ENCODE measurements around the gene CPN1.
"Not testable (repeated sequence)": the region's sequence is repeated elsewhere in the genome, so short reads cannot be mapped to it uniquely, and the experiment has no call there.

Gene CPN1

DNA sequence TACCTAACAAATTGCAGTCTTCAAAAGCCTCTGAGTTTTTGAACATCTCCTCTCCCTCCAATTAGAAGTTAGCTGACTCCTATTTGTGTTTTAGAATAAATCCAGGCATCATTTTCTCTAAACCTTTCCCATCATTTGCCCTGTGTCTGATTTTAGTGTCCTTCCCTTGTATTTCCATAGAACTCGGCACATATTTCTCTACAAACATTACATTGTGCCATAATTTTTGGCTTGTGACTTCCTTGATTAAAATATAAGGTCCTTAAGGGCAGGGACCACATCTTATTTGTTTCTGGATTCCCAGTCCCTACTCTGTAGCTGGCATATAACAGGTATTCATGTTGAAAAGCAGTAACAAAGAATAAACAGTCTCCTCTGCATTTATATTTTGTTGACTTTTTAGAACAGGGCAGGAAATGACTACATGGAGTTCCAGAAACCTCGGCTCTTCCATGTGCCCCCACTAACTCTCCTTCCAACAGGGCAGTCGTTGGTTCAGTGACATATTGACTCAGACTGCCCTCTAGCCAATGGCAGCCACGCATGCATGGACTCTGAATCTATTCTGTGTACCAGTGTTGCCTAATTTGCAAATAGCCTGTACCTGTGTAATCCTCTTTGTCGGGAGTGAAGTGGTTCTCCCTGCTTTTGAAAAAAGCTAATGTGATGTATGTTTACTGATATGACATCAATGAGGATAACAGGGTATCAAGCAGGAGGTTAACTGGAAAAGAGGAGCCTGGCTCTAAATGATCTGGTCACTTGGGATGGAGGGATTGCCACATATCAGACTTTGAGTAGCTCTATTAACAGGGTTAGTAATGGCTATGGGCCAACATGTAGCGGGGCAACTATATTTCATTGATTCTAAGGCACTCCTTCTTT lies 19.8 kb upstream of the CPN1 start:
- H3K36me3 ChIP-seq (ENCODE audit: low read depth) = no peaks in the 10 kb centered on the region
- H3K27me3 ChIP-seq (ENCODE audit: insufficient read depth, poor library complexity, severe bottlenecking) = no peaks in the 10 kb centered on the region
- no peak overlapping the region for H3K4me3 ChIP-seq (ENCODE audit: severe bottlenecking)
- H3K9me3 ChIP-seq (ENCODE audit: severe bottlenecking) = peaks cover 2% of the 10 kb centered on the region
- ATAC-seq (ENCODE audit: low read depth) (peak; percentile 57; the same call in 2 of the 3 replicates), DNase-seq (ENCODE audit: low spot score) (no peak)
- H3K27ac ChIP-seq (ENCODE audit: poor library complexity, severe bottlenecking) = no peak overlapping the region
- TF ChIP-seq, protein P1, sequence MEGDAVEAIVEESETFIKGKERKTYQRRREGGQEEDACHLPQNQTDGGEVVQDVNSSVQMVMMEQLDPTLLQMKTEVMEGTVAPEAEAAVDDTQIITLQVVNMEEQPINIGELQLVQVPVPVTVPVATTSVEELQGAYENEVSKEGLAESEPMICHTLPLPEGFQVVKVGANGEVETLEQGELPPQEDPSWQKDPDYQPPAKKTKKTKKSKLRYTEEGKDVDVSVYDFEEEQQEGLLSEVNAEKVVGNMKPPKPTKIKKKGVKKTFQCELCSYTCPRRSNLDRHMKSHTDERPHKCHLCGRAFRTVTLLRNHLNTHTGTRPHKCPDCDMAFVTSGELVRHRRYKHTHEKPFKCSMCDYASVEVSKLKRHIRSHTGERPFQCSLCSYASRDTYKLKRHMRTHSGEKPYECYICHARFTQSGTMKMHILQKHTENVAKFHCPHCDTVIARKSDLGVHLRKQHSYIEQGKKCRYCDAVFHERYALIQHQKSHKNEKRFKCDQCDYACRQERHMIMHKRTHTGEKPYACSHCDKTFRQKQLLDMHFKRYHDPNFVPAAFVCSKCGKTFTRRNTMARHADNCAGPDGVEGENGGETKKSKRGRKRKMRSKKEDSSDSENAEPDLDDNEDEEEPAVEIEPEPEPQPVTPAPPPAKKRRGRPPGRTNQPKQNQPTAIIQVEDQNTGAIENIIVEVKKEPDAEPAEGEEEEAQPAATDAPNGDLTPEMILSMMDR (IDR thresholded peaks at IDR 0.05; ENCODE audit: poor library complexity, severe bottlenecking) = no peak
- H3K4me1 ChIP-seq (ENCODE audit: insufficient read depth, poor library complexity, severe bottlenecking) = peaks cover 7% of the 10 kb centered on the region

DNA sequence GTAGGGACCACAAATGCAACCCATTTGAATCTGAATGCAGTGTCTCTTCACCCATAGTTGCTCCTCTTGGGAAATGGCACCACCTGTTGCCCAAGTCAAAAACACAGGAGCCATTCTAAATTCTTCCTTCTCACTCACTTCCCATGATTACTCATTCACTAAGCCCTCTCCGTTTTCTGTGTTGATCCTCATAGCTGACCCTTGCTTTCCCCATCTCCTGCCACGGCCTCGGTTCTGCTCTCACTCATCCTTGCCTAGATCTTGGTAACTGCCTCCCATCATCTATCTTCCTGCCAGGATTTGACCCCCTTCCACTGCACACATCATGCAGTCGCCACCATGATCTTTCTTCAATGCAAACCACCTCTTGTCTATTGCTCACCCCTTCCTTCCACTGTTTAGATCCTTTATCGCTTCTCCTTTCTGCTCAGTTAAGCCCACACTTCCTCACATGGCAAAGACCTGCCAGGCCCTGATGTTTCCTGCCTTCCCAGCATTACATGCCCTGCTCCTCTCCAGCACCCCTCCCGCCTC lies 19.0 kb upstream of the CPN1 start:
- peaks cover 2% of the 10 kb centered on the region for H3K9me3 ChIP-seq (ENCODE audit: severe bottlenecking)
- H3K4me3 ChIP-seq (ENCODE audit: severe bottlenecking) = no peak overlapping the region
- H3K27me3 ChIP-seq (ENCODE audit: insufficient read depth, poor library complexity, severe bottlenecking) = no peaks in the 10 kb centered on the region
- TF ChIP-seq, protein P1 (IDR thresholded peaks at IDR 0.05; ENCODE audit: poor library complexity, severe bottlenecking) = peak; percentile 35
- no peak; the same call in 2 of the 3 replicates for ATAC-seq (ENCODE audit: low read depth)
- DNase-seq (ENCODE audit: low spot score) = no peak
- H3K4me1 ChIP-seq (ENCODE audit: insufficient read depth, poor library complexity, severe bottlenecking) = peaks cover 7% of the 10 kb centered on the region
- H3K36me3 ChIP-seq (ENCODE audit: low read depth) = no peaks in the 10 kb centered on the region
- H3K27ac ChIP-seq (ENCODE audit: poor library complexity, severe bottlenecking) = no peak overlapping the region

DNA sequence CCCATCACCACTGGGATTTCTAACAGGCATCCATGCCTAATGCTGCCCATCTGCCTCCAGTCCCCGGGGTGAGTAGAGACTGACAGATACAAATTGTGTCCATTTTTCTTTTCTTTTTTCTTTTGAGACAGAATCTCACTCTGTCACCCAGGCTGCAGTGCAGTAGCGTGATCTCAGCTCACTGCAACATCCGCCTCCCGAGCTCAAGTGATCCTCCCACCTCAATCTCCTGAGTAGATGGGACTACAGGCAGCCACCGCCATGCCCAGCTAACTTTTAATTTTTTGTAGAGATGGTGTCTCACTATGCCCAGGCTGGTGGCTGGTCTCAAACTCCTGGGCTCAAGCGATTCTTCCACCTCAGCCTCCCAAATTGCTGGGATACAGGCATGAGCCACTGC lies 7.6 kb upstream of the CPN1 start:
- ATAC-seq (ENCODE audit: low read depth) (no peak), DNase-seq (ENCODE audit: low spot score) (no peak)
- TF ChIP-seq, protein P1 (IDR thresholded peaks at IDR 0.05; ENCODE audit: poor library complexity, severe bottlenecking) = no peak
- no peaks in the 10 kb centered on the region for H3K27me3 ChIP-seq (ENCODE audit: insufficient read depth, poor library complexity, severe bottlenecking)
- no peaks in the 10 kb centered on the region for H3K9me3 ChIP-seq (ENCODE audit: severe bottlenecking)
- H3K27ac ChIP-seq (ENCODE audit: poor library complexity, severe bottlenecking) = no peak overlapping the region
- no peak overlapping the region for H3K4me3 ChIP-seq (ENCODE audit: severe bottlenecking)
- no peaks in the 10 kb centered on the region for H3K4me1 ChIP-seq (ENCODE audit: insufficient read depth, poor library complexity, severe bottlenecking)
- H3K36me3 ChIP-seq (ENCODE audit: low read depth) = no peaks in the 10 kb centered on the region

DNA sequence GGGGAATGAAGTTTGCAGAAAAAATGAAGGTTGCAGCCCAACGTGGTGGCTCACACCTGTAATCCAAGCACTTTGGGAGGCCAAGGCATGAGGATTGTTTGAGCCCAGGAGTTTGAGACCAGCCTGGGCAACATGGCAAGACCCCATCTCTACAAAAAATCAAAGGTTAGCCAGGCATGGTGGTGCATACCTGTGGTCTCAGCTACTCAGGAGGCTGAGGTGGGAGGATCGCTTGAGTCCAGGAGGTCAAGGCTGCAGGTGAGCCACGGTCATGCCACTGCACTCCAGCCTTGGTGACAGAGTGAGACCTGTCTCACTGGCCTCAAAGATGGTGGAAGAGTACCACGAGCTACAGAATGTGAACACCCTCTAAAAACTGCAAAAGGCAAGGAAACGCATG lies 5.0 kb upstream of the CPN1 start:
- not testable (repeated sequence) for H3K9me3 ChIP-seq (ENCODE audit: severe bottlenecking); H3K27me3 ChIP-seq (ENCODE audit: insufficient read depth, poor library complexity, severe bottlenecking); H3K4me1 ChIP-seq (ENCODE audit: insufficient read depth, poor library complexity, severe bottlenecking); ATAC-seq (ENCODE audit: low read depth); H3K36me3 ChIP-seq (ENCODE audit: low read depth); H3K4me3 ChIP-seq (ENCODE audit: severe bottlenecking); H3K27ac ChIP-seq (ENCODE audit: poor library complexity, severe bottlenecking); DNase-seq (ENCODE audit: low spot score)

DNA sequence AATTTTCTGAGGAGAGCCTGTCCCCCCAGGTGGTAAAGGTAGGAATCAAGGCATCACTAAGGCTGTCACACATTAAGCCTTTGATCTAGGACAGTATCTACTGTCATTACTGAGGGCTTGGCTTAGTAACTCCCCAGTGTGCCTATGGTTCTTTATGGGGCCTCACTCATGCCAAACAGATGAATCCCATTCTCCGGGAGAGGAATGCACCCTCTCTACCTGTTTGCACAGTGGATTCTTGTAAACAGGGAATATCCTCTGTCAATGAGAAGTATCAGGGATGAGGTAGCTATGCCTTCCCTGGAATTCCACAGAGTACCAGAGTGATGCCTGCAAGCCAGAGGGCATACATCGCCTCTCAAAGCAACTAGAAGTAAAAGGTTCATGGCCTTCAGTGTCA lies 3.9 kb upstream of the CPN1 start:
- Histone ChIP-seq H3K4me1 (ENCODE audit: insufficient read depth, poor library complexity, severe bottlenecking) (no peaks in the 10 kb centered on the region), H3K36me3 (ENCODE audit: low read depth) (no peaks in the 10 kb centered on the region), H3K4me3 (ENCODE audit: severe bottlenecking) (no peak overlapping the region), H3K9me3 (ENCODE audit: severe bottlenecking) (no peaks in the 10 kb centered on the region), H3K27ac (ENCODE audit: poor library complexity, severe bottlenecking) (no peak overlapping the region), H3K27me3 (ENCODE audit: insufficient read depth, poor library complexity, severe bottlenecking) (no peaks in the 10 kb centered on the region)
- ATAC-seq (ENCODE audit: low read depth) (peak; percentile 33; the same call in 2 of the 3 replicates), DNase-seq (ENCODE audit: low spot score) (no peak)
- TF ChIP-seq, protein P1 (IDR thresholded peaks at IDR 0.05; ENCODE audit: poor library complexity, severe bottlenecking) = no peak
